ENCODE data around the gene CCL28. TPM values are rescaled to one million over a fixed set of nuclear protein-coding genes. Genes with fewer than 3 reads are reported as not detected.
"Not testable (repeated sequence)": the region's sequence is repeated elsewhere in the genome, so short reads cannot be mapped to it uniquely, and the experiment has no call there.

Gene CCL28
- total RNA-seq, 4 donors from 2014 or later = 2.2 to 3.3 (median 2.3) TPM

DNA sequence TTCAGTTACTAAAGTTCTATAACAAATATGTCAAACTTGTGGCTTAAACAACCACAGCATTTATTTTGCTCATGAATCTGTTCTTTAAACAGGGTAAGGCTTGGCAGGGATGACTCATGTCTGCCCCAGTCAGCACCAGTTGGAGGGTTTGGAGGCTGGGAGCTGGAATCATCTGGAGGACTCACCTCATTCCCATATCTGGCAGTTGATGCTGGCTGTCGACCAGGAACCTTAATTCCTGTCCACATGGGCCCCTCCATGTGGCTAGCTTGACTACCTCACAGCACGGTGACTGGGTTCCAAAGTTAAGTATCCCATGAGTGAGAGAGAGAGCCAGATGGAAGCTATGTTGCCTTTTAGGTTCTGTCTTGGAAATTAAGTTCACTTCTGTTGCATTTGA, 13.8 kb upstream of the CCL28 start:
- Histone ChIP-seq H3K27me3 (no peaks in the 10 kb centered on the region), H3K4me3 (no peak overlapping the region), H3K9me3 (no peaks in the 10 kb centered on the region), H3K4me1 (peaks cover 0 to 22% (median 16%) of the 10 kb centered on the region in 4 donors), H3K27ac (replicated peaks in 1 of 4) (peak overlapping the region in 2 of 4 donors; percentile 20 to 23), H3K36me3 (no peaks in the 10 kb centered on the region)
- TF ChIP-seq POLR2A (IDR thresholded peaks at IDR 0.05; ENCODE audit: low read depth) (no peak), POLR2AphosphoS5 (IDR thresholded peaks at IDR 0.05) (no peak), EP300 (IDR thresholded peaks at IDR 0.05) (no peak)
- TF ChIP-seq, protein P1, sequence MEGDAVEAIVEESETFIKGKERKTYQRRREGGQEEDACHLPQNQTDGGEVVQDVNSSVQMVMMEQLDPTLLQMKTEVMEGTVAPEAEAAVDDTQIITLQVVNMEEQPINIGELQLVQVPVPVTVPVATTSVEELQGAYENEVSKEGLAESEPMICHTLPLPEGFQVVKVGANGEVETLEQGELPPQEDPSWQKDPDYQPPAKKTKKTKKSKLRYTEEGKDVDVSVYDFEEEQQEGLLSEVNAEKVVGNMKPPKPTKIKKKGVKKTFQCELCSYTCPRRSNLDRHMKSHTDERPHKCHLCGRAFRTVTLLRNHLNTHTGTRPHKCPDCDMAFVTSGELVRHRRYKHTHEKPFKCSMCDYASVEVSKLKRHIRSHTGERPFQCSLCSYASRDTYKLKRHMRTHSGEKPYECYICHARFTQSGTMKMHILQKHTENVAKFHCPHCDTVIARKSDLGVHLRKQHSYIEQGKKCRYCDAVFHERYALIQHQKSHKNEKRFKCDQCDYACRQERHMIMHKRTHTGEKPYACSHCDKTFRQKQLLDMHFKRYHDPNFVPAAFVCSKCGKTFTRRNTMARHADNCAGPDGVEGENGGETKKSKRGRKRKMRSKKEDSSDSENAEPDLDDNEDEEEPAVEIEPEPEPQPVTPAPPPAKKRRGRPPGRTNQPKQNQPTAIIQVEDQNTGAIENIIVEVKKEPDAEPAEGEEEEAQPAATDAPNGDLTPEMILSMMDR (IDR thresholded peaks at IDR 0.05) = no peak
- 43% methylated on average over 2 of the region's 2 CpGs for WGBS
- no peak for DNase-seq (ENCODE audit: extremely low spot score)
- intact Hi-C loops (cut with DNase I) = no loop called here

GRCh38 chr5:43423086-43423485, 10.9 kb upstream of the CCL28 start:
- H3K4me3 ChIP-seq; H3K36me3 ChIP-seq; DNase-seq (ENCODE audit: extremely low spot score); H3K27ac ChIP-seq (replicated peaks in 1 of 4); intact Hi-C loops (cut with DNase I); H3K9me3 ChIP-seq; H3K27me3 ChIP-seq: not testable (repeated sequence)
- H3K4me1 ChIP-seq = peaks cover 0 to 22% (median 16%) of the 10 kb centered on the region in 4 donors
- 85% methylated on average over 6 of the region's 6 CpGs for WGBS

DNA sequence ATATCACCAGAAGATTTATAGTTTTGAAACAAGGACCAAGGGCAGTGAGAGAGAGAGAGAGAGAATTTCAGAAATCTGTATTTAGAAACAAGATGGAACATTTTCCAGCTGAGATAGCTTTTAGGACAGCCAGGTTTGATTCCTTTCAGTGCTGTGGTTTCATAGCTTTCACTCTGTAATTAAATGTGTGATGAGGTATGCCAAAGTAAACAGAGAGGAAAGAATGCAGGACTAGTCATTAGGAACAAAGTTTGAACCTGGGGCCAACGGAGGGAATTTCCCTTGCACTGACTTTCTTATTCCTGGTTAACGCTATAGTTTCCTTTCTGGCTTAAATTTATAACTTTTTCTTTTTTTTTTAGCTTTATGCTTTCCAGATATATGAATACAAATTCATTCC, 10.0 kb upstream of the CCL28 start:
- 31% methylated on average over 2 of the region's 2 CpGs for WGBS
- peak in 1 of 2 donors; percentile 42 for TF ChIP-seq POLR2AphosphoS5 (IDR thresholded peaks at IDR 0.05)
- TF ChIP-seq, protein P1 (IDR thresholded peaks at IDR 0.05) = no peak
- H3K4me1 ChIP-seq = peaks cover 0 to 22% (median 16%) of the 10 kb centered on the region in 4 donors
- no peak overlapping the region for H3K4me3 ChIP-seq
- peak overlapping the region; percentile 36 to 66 (median 61) for H3K27ac ChIP-seq (replicated peaks in 1 of 4)
- no peaks in the 10 kb centered on the region for H3K9me3 ChIP-seq
- intact Hi-C loops (cut with DNase I) = no loop called here
- DNase-seq (ENCODE audit: extremely low spot score) = no peak
- H3K36me3 ChIP-seq = no peaks in the 10 kb centered on the region
- H3K27me3 ChIP-seq = no peaks in the 10 kb centered on the region

DNA sequence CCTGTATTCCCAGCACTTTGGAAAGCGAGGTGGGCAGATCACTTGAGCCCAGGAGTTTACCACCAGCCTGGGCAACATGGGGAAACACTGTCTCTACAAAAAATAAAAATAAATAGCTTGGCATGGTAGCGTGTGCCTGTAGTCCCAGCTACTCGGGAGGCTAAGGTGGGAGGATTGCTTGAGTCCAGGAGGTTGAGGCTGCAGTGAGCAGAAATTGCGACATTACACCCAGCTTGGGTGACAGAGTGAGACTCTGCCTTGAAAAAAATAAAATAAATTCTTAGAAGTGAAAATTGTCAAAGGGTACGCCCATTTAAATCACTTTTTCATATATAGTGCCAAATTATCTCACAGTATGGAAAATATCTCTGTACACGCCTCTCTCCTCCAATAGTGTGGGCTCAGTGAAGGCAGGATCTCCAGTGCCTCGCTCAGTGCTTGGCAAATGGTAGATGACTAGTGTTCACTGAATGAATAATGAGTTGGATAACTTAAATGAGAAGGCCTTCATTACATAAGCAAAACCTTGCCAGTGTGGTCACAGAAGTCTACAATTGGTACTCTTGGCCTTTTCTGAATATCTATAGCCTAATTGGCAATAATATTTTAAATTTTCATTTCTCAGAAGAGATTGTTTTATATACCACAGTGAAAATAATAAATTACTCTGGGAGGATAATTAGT, 9.4 kb upstream of the CCL28 start:
- H3K36me3 ChIP-seq = no peaks in the 10 kb centered on the region
- peaks cover 0 to 22% (median 16%) of the 10 kb centered on the region in 4 donors for H3K4me1 ChIP-seq
- intact Hi-C loops (cut with DNase I) = no loop called here
- no peak overlapping the region for H3K4me3 ChIP-seq
- DNase-seq (ENCODE audit: extremely low spot score) = no peak
- no peaks in the 10 kb centered on the region for H3K27me3 ChIP-seq
- H3K27ac ChIP-seq (replicated peaks in 1 of 4) = peak overlapping the region; percentile 36 to 66 (median 61)
- H3K9me3 ChIP-seq = no peaks in the 10 kb centered on the region
- no peak for TF ChIP-seq EP300 (IDR thresholded peaks at IDR 0.05)
- TF ChIP-seq POLR2A (IDR thresholded peaks at IDR 0.05; ENCODE audit: low read depth) = no peak
- TF ChIP-seq POLR2AphosphoS5 (IDR thresholded peaks at IDR 0.05) = no peak
- TF ChIP-seq, protein P1 (IDR thresholded peaks at IDR 0.05) = no peak
- WGBS = 74% methylated on average over 7 of the region's 7 CpGs

DNA sequence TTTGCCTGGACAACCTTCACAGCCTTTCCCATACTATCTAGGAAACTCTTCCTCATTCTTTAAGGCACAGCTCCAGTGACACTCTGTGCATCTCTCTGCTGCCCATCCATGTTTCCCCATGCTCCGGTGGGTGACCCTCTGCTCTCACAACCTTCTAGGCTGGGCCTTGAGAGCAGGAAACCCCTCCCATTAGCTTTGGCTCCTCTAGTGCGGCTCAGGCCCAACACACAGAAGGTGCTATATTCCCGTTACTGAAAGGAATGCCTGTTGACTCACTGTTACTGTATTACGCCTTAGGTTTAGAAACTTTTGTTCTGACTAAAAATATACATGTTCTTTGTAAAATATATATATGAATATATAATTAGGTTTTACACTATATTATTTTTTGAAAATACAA, 8.1 kb upstream of the CCL28 start:
- Histone ChIP-seq H3K36me3 (no peaks in the 10 kb centered on the region), H3K27me3 (no peaks in the 10 kb centered on the region), H3K4me3 (no peak overlapping the region), H3K27ac (replicated peaks in 1 of 4) (no peak overlapping the region), H3K4me1 (peaks cover 0 to 15% (median 14%) of the 10 kb centered on the region in 4 donors), H3K9me3 (no peaks in the 10 kb centered on the region)
- intact Hi-C loops (cut with DNase I) = no loop called here
- no peak for DNase-seq (ENCODE audit: extremely low spot score)
- TF ChIP-seq POLR2AphosphoS5 (IDR thresholded peaks at IDR 0.05) = no peak
- TF ChIP-seq, protein P1 (IDR thresholded peaks at IDR 0.05) = no peak
- no peak for TF ChIP-seq POLR2A (IDR thresholded peaks at IDR 0.05; ENCODE audit: low read depth)
- no peak for TF ChIP-seq EP300 (IDR thresholded peaks at IDR 0.05)
- WGBS = 80% methylated on average over 4 of the region's 4 CpGs

All from esophagus muscularis mucosa (tissue), 4 donors.